Peyer's patch (tissue), 4 donors: ENCODE measurements around the gene CAB39L. TPM values are rescaled to one million over a fixed set of nuclear protein-coding genes. Genes with fewer than 3 reads are reported as not detected.
A peak's percentile ranks its signal among the peaks of the same experiment; 100 is the strongest.

Experiments
- DNase-seq, 3 donors: peaks; one replicate each; pipeline ENCODE4 v3.0.0-alpha.2; 2017 to 2019
- H3K27ac ChIP-seq, 4 donors: fragments of 200-600 bp; sonication (generic); one replicate each; pipeline ENCODE4 v1.5.1; 2016 to 2019
- H3K27me3 ChIP-seq, 2 donors: fragments of 200-600 bp; sonication (generic); one replicate each; pipeline ENCODE4 v1.5.1; 2019
- H3K36me3 ChIP-seq, 3 donors: fragments of 200-600 bp; sonication (generic); one replicate each; pipeline ENCODE4 v1.5.1; 2016 to 2019
- H3K4me1 ChIP-seq, 4 donors: fragments of 200-600 bp; sonication (generic); one replicate each; pipeline ENCODE4 v1.5.1; 2016 to 2019
- H3K4me3 ChIP-seq, 4 donors: fragments of 200-600 bp; sonication (generic); 1 replicate in 3 of 4; 2 replicates in 1 of 4; pipeline ENCODE4 v1.5.1; 2016 to 2019; ENCODE audit warnings: mild to moderate bottlenecking in 1 of 4
- H3K9me3 ChIP-seq, 4 donors: fragments of 200-600 bp; sonication (generic); one replicate each; pipeline ENCODE4 v1.5.1; 2016 to 2019; ENCODE audit warnings: mild to moderate bottlenecking in 1 of 4
- CTCF ChIP-seq, 6 experiments: fragments of 450-650 bp in 4 of 6; fragments of 200-600 bp in 2 of 6; sonication (generic) in 1 of 6; IDR thresholded peaks; one replicate each; pipeline ENCODE4 v1.5.1; 2017 to 2019; ENCODE audit warnings: antibody characterized with exemption in 6 of 6, mild to moderate bottlenecking in 3 of 6, moderate library complexity in 1 of 6
- POLR2A ChIP-seq, 2 donors: fragments of 450-650 bp; IDR thresholded peaks; one replicate each; pipeline ENCODE4 v1.5.1; 2017; ENCODE audit warnings: antibody characterized with exemption in 2 of 2, mild to moderate bottlenecking in 2 of 2, moderate library complexity in 2 of 2
- total RNA-seq, 4 donors: library from RNA; depleted of rRNA; stranded (reverse); fragments of >200 nt; gene quantifications; one replicate each; pipeline ENCODE4 v1.1.0, GENCODE V29; 2016

CAB39L gene
- total RNA-seq, 4 donors from 2014 or later = 8.3 to 28.9 (median 11.6) TPM

- Histone ChIP-seq H3K27me3 (no peaks in the 10 kb centered on the region), H3K4me1 (no peaks in the 10 kb centered on the region), H3K9me3 (no peaks in the 10 kb centered on the region), H3K4me3 (no peak overlapping the region), H3K27ac (peak overlapping the region in 1 of 4 donors; percentile 0), H3K36me3 (no peaks in the 10 kb centered on the region)
- no peak for TF ChIP-seq POLR2A (IDR thresholded peaks at IDR 0.05)
- no peak for TF ChIP-seq CTCF (IDR thresholded peaks at IDR 0.05)
- no peak for DNase-seq
These were observed 34.9 kb downstream of the CAB39L start for GRCh38 chr13:49409008-49409407.

GRCh38 chr13:49407936-49408335 lies 35.9 kb downstream of the CAB39L start:
- Histone ChIP-seq H3K9me3 (no peaks in the 10 kb centered on the region), H3K4me3 (no peak overlapping the region), H3K27me3 (no peaks in the 10 kb centered on the region), H3K4me1 (no peaks in the 10 kb centered on the region), H3K36me3 (no peaks in the 10 kb centered on the region), H3K27ac (no peak overlapping the region)
- TF ChIP-seq POLR2A (IDR thresholded peaks at IDR 0.05) (no peak), CTCF (IDR thresholded peaks at IDR 0.05) (no peak)
- no peak for DNase-seq

- TF ChIP-seq POLR2A (IDR thresholded peaks at IDR 0.05) = no peak
- TF ChIP-seq CTCF (IDR thresholded peaks at IDR 0.05) = no peak
- no peaks in the 10 kb centered on the region for H3K9me3 ChIP-seq
- no peak for DNase-seq
- H3K27me3 ChIP-seq = no peaks in the 10 kb centered on the region
- H3K36me3 ChIP-seq = no peaks in the 10 kb centered on the region
- H3K27ac ChIP-seq = no peak overlapping the region
- no peak overlapping the region for H3K4me3 ChIP-seq
- H3K4me1 ChIP-seq = no peaks in the 10 kb centered on the region
These were observed 36.8 kb downstream of the CAB39L start for GRCh38 chr13:49407068-49407467.

- TF ChIP-seq CTCF (IDR thresholded peaks at IDR 0.05) (no peak), POLR2A (IDR thresholded peaks at IDR 0.05) (no peak)
- H3K27me3 ChIP-seq = no peaks in the 10 kb centered on the region
- H3K4me1 ChIP-seq = no peaks in the 10 kb centered on the region
- no peak for DNase-seq
- H3K9me3 ChIP-seq = no peaks in the 10 kb centered on the region
- H3K4me3 ChIP-seq = no peak overlapping the region
- no peak overlapping the region for H3K27ac ChIP-seq
- no peaks in the 10 kb centered on the region for H3K36me3 ChIP-seq
These were observed 39.2 kb downstream of the CAB39L start for GRCh38 chr13:49404703-49405020.

- TF ChIP-seq POLR2A (IDR thresholded peaks at IDR 0.05) (no peak), CTCF (IDR thresholded peaks at IDR 0.05) (no peak)
- DNase-seq = no peak
- H3K36me3 ChIP-seq = no peaks in the 10 kb centered on the region
- H3K27ac ChIP-seq = no peak overlapping the region
- no peaks in the 10 kb centered on the region for H3K27me3 ChIP-seq
- H3K4me1 ChIP-seq = no peaks in the 10 kb centered on the region
- no peaks in the 10 kb centered on the region for H3K9me3 ChIP-seq
- H3K4me3 ChIP-seq = no peak overlapping the region
These were observed 39.7 kb downstream of the CAB39L start for GRCh38 chr13:49403996-49404702.
